ENCODE measurements around the gene OR2B2.
"Not testable (repeated sequence)": the region's sequence is repeated elsewhere in the genome, so short reads cannot be mapped to it uniquely, and the experiment has no call there.

The OR2B2 gene

DNA sequence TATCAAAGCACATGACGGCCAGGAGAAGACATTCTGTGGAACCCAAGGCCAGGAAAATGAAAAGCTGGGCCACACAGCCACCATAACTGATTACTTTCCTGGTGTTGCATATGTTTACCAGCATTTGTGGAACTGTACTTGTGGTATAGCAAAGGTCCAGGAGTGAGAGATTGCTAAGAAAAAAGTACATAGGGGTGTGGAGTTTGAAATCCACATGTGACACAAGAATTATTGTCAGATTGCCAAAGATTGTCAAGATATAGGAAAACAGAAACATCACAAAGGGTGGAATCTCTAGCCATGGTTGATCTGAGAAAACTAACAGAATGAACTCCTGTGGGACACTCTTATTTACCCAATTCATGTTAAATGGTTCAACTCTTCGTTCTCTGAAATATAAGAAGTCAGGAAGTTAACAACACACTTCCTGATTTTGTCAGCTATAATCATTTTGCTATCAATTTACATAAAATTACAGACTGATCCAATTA, at the start of gene OR2B2:
Gene OR2B2, minus strand, starts transcription at position 441 of the 491 bp plus-strand sequence. Its CDS starts 77 bp downstream, at position 364.
- FAIRE-seq = no peak

DNA sequence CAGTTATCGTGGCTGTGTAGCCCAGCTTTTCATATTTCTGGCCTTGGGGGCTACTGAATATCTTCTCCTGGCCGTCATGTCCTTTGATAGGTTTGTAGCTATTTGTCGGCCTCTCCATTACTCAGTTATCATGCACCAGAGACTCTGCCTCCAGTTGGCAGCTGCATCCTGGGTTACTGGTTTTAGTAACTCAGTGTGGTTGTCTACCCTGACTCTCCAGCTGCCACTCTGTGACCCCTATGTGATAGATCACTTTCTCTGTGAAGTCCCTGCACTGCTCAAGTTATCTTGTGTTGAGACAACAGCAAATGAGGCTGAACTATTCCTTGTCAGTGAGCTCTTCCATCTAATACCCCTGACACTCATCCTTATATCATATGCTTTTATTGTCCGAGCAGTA, 45.3 kb upstream of the OR2B2 start:
- no peak for FAIRE-seq

DNA sequence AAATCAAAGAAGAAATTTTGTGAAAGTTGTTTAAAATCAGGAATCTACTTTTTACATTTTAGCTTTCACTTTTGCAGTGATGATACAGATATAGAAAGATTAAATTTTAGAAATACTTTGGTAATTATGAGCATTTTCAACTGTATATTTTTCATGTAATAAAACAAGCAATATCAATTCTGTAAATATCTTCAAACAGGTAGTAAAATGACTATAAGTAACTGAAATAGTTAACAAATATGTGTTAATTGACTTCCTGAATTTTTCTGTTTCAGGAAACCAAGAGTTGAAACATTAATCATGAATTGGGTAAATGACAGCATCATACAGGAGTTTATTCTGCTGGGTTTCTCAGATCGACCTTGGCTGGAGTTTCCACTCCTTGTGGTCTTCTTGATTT, 44.7 kb upstream of the OR2B2 start, which contains the start of gene OR2B6:
Gene OR2B6, plus strand, starts transcription at position 301 of the 400 bp plus-strand sequence. Its CDS starts 0 bp downstream, at position 301.
- no peak for FAIRE-seq

DNA sequence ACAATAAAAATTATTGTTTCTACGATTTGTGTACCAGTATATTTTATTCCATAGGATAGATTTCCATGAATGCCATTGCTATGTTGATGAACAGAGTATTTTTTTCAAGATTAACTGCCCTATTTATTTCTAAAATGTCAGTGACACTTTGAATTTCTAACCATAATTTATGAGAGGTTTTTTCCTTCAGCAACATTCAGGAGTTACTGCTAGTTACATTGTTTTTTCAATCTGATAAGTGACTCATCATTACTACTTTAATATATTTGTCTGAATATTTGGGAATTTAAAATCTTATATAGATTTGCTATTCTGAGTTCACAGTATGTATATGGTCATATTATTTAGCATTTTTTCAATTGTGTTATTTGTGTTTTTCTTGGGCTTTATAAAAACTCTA, 38.8 kb upstream of the OR2B2 start:
- peak; percentile 27 for FAIRE-seq

DNA sequence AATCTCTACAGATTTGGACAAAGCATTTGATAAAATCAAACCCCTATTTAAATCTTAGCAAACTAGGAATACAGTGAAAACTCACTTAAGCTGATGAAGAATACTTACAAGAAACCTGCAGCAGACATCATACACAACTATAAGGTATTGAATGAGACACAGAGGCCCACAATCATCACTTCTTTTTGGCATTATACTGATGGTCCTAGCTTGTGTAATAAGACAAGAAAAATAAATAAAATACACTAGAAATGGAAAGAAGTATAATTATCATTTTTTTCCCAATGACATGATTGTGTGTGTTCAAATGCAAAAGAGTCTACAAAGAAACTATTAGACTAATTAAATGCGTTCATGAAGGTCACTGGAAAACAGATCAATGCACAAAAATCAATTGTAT, 36.0 kb upstream of the OR2B2 start:
- no peak for FAIRE-seq

DNA sequence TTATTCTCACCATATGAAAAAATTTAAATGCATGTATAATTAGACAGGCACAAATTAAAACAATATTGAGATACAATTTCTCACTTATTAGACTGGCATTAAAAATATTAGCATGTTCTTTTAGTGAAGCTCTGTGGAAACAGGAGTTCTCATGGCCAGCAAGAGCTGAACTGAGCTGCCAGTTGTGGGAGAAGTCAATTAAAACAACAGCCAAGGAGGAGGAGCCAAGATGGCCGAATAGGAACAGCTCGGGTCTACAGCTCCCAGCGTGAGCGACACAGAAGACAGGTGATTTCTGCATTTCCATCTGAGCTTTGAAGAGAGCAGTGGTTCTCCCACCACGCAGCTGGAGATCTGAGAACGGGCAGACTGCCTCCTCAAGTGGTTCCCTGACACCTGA, 30.9 kb upstream of the OR2B2 start:
- FAIRE-seq = not testable (repeated sequence)

DNA sequence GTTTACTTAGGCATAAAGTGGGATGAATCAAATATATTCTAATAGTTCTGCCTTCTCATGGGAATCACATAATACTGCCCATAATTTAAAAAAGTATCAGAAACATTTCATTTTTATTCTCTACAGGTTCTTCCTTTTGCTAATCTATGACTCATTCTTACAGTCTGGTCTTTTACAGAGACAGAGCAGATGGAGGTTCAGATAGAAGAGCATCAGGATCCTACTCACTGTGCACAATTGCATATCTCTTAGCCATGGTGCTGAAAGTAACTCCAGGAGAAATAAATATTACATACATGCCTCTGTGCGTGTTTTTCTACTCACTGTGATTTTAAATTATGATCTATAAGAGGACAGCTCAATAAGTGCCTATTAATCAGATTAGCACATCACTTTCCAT, 28.6 kb upstream of the OR2B2 start:
- FAIRE-seq = no peak

DNA sequence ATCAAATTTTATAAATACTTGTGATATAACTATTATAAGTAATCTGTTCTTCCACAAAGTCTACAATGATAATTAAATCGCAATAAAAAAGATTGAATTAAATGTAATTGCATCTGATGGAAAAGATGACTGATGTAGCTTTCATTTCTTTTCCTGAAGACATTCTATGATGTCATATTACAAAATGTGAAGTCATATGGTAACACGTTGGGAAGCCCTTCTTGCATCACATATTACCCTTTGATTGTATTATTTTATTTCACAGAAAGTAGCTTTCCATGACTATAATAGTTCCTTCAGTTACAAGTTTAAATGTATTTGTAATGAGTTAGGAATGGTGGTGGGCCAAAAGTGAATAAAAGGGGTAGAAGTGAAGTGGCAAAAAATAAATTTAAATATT, 19.0 kb upstream of the OR2B2 start:
- FAIRE-seq = no peak

DNA sequence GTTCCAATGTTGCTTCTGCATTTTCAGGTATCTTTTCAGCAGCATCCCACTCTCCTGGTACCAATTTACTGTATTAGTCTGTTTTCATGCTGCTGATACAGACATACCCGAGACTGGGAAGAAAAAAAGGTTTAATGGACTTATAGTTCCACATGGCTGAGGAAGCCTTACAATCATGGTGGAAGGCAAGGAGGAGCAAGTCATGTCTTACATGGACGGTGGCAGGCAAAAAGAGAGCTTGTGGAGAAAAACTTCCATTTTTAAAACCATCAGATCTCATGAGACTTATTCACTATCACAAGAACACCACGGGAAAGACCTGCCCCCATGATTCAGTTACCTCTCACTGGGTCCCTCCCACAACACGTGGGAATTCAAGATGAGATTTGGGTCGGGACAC, 17.7 kb upstream of the OR2B2 start:
- FAIRE-seq = not testable (repeated sequence)

DNA sequence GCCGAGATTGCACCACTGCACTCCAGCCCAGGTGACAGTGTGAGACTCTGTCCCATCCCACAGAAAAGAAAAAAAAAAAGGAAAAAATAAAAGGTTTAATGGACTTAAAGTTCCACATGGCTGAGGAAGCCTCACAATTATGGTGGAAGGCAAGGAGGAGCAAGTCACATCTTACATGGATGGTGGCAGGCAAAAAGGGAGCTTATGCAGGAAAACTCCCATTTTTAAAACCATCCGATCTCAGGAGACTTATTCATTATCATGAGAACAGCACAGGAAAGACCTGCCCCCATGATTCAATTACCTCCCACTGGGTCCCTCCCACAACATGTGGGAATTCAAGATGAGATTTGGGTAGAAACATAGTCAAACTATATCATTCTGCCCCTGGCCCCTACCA, 15.8 kb upstream of the OR2B2 start:
- FAIRE-seq = not testable (repeated sequence)

DNA sequence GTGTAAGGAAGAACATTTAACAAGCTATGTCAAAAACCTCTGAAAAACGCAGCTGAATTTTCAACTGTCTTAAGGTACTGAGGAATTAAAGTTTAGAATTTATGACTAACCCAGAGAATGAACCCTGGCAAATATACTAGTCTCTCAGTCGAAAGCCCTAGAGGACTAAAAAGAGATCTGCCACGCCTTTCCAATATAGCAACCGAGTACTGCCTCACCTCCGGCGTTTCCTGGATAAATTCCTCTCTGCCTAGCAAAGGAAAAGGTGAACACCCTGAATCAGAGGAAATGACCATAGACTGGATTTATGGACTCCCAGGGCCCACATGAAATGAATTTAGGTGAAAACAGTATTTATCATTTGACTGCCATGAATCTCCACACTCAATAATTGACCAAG, 12.0 kb upstream of the OR2B2 start:
- no peak for FAIRE-seq

DNA sequence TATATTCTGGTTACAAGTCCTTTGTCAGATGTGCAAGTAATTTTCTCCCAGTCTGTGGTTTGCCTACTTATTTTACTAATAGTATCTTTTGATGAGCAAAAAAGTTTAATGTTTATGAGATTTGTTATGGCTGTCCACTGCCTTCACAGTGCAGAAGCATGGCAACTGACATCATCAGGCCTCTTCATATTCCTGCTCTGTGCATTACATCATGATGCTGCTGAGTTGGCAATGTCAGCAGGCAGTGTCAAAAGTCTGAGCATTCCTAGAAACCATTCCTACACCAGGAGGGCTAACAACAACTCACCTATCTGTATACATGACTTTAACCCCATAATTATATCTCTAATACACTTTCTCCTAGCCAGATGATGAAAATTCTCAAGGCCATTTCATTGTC, 10.8 kb upstream of the OR2B2 start:
- FAIRE-seq = no peak

DNA sequence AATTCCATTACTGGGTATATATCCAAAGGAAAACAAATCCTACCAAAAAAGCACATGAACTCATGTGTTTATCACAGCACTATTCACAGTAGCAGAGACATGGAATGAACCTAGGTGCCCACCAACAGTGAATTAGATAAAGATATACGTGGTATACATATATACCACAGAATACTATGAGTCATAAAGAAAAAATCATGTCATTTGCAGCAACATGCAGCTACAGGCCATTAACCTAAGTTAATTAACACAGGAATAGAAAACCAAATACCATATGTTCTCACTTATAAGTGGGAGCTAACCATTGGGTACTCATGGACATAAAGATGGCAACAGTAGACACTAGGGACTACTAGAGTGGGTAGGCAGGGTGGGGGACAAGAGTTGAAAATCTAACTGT, 4.2 kb downstream of the OR2B2 start:
- FAIRE-seq = no peak

DNA sequence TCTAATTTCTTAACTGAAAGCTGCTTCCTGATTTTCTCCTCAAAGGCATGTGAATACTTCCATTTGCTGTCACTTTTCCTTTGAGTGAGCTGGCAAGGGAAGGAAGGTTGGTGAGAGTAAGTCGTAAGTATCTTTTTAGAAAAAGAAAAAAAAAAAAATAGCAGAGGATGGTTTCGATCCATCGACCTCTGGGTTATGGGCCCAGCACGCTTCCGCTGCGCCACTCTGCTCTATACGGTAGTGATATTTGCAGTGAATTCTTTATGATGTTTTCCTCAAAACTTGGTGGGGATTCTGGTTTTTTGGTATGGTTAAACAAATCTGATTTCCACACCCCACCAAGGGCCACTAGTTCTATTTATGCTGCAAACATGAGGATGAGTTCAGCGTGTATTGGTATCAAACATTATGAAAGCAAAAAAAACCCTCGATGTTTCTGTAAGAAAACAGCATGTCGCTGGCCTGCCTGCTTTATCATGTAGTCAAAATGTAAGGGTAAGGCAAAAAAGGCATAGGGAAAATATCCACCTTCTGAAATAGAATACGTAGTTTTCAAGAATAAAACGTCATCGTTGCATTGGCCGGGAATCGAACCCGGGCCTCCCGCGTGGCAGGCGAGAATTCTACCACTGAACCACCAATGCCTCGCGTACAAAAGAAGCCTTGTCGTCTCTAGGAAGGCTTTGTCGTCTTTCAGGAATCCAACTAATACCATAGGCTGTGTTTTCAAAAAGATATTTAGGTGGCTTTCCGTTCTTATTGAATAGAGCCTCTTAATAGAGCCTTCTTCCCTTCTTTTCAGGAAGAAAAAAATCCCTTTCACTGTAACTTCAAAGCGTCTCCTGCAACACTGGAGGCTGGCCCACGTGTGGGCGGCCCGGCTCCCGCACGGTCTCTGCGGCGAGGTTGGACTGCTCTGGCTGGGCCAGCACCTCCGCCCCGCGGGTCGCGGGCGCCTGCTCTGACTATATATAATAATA, 9.6 kb downstream of the OR2B2 start:
- peak; percentile 94 for FAIRE-seq

DNA sequence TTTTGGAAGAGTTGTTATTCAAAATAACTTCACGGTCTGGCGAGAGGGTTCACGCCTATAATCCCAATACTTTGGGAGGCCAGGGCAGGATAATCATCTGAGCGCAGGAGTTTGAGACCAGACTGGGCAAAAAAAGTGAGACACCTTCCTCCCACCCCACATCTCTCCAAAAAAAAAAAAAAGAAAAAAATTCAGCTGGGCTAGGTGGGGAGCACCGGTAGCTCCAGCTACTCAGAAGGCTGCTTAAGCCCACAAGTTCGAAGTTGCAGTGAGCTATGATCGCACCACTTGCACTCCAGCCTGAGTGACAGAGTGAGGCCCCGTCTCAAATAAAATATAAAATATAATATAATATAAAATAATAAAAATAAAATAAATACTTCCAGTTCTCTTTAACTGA, 10.4 kb downstream of the OR2B2 start:
- no peak for FAIRE-seq

DNA sequence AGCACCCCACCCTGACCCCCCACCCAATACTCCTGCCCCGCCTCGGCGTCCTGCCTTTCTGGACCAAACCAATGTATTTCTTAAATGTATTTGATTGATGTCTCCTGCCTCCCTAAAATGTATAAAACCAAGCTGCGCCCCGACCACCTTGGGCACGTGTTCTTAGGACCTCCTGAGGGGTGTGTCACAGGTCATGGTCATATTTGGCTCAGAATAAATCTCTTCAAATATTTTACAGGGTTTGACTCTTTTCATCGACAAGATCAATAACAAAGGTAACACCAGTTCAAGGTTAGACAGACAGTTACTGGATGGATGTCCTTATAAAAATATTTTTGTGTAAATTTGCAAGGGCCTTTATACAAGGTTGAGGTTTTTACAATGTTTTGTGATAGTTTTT, 12.0 kb downstream of the OR2B2 start:
- FAIRE-seq = not testable (repeated sequence)

DNA sequence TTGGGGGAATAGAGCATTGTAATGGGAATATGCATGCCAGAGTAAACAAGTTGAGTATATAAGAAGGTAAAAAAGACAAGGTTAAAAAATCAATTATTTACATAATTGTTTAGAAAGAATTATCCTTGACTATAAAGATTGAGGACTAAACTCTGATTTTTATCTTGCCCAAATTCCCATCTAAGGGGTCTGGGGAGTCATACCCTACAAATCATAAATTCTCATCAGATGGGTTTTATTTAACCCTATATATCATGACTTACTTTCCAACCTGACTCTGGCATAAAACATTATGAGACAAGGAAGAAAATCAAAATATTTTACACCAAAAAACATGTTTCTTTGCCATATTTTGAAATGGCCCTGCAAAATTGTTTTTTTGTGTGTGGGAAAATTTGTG, 12.7 kb downstream of the OR2B2 start:
- no peak for FAIRE-seq

DNA sequence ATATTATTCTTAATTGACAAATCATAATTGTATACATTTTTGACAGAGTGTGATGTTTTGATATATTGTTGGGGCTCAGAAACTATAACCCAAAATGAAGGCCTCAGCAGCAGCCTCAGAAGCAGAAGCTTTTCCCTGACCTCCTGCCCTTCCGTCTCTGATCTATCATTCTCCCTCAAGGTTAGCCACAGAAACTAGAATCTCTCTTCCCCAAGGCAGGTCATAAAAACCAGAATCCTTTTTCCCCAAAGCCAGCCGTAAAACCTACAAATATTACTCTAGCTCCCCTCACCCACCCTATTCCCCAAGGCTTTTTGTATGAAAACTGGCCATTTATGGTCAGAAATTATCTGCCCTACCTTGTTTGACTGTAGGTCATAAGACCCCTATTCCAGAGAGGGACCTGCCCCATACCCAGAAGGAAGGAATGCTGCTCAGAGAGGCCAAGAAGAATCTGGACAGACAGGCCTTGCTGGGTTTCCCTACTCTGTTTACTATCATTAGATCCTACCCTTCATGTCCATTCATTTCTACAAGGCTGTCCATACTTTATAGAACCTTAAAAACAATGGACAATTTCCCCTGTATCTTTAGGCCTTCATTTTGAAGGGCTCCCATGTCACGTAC, 14.5 kb downstream of the OR2B2 start:
- FAIRE-seq = no peak

DNA sequence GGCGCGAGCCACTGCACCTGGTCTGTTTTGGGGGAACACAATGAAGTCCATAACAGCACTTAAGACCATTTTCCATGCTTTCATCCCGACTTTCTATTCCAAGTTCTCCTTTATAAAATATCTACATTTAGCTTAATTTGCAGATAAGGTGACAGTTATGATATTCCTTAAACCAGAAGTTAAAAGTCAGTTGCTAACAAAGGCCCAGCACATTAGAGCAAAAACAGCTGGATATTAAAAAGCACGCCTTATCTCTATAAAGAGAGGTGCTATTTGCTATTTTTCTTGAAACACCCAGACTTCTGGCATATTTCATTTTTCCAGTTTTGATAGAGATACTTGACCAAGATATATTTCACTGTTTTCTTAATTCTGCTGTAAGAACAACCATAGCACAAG, 15.8 kb downstream of the OR2B2 start:
- no peak for FAIRE-seq

DNA sequence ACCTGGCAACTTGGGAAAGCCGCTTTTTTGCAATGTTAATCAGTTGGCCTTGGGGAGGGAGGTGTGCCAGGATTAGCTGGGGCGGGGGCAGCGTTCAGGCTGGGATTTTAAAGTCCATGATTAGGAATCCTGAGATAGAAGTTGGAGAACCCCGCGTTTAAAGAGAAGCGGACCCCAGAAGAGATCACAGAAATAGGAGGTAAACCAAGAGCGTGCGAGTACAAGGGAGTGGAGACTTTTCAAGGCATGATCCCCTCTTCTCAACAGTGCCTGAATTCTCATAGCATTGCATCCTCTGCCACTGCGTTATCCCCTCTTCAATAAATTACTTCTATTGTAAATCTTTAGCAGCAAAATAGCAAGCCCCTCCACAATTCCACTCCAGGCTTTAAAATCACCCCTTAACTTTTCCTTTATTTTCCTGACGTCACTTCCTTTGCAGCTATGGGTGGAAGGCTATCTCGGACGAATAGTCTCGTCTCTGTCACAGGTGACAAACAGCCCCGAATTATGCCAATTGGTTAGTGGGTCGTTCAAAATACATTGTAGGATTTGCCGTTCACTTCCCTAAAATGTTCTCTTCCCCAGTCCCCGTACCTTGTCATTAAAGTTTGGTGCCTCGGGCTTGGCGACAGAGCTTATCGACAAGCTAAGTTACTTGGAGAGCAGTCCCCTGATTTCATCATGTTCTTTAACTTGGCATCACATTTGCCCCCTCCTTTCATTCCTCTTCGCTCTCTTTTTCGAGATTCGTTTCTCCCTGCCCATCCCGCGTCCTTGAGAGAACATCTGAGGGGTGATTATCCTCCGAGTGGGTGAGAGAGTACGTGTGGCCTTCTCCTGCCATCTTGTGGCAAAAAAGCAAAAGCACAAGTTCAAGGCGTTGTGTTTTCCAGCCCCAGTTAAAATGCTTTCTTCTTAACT, 17.1 kb downstream of the OR2B2 start:
- FAIRE-seq = peak; percentile 81

DNA sequence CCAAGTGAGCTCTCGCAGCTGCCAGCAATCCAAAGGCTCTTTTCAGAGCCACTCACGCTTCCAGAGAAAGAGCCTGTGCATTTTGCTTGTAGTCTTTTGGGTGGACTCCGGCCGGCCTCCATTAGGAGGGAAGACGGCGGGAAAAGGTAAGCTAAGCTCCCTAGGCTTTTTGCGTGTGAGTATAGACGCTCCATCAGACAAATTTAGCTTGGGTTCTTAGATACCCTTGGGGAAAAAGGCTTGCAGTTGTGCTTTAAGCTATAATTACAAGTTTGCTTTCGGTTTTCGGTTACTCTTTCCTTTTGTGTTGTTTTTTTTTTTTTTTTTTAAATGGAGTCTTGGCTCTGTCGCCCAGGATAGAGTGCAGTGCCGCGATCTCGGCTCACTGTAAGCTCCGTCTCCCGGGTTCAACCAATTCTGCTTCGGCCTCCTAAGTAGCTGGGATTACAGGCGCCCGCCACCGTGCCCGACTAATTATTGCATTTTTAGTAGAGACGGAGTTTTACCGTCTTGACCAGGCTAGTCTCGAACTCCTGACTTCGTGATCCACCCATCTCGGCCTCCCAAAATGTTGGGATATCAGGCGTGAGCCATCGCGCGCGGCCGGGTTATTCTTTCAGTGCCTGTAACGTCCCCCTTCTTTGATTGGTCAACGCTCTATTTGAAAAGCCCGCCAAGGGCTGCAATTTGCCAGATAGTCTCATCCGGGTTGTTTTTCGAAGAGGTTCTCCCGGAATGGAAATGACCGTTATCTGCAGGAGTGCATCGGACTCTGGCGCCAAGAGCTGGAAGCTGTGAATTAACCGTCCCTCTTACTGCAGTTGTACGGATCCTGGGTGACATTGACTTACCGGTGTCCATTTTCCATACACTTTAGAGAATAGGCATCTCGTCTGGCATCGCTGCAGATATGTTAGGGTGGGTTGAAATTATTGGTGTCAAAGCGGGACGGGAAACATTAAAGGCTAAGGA, 18.1 kb downstream of the OR2B2 start:
- FAIRE-seq = no peak
